Measurements from ENCODE around the gene CTBP2.

CTBP2 gene

GRCh38 chr10:125105155-125105554, 55.2 kb downstream of the CTBP2 start:
- DNase-seq: no peak

GRCh38 chr10:125104559-125104958, 55.8 kb downstream of the CTBP2 start:
- no peak for DNase-seq

GRCh38 chr10:125103924-125104323, 56.4 kb downstream of the CTBP2 start:
- DNase-seq: no peak

- no peak for DNase-seq
These were observed 56.9 kb downstream of the CTBP2 start for GRCh38 chr10:125103466-125103865.

- DNase-seq: no peak
These were observed 57.5 kb downstream of the CTBP2 start for GRCh38 chr10:125102821-125103220.

GRCh38 chr10:125102246-125102645, 58.1 kb downstream of the CTBP2 start:
- DNase-seq: no peak

- no peak for DNase-seq
These were observed 58.8 kb downstream of the CTBP2 start for GRCh38 chr10:125101581-125101980.

- DNase-seq: no peak
These were observed 59.3 kb downstream of the CTBP2 start for GRCh38 chr10:125101049-125101448.

- no peak for DNase-seq
These were observed 62.8 kb downstream of the CTBP2 start for GRCh38 chr10:125097409-125098070.

- no peak for DNase-seq
These were observed 63.4 kb downstream of the CTBP2 start for GRCh38 chr10:125096975-125097374.

- DNase-seq: no peak
These were observed 64.0 kb downstream of the CTBP2 start for GRCh38 chr10:125096371-125096770.

GRCh38 chr10:125095776-125096175, 64.6 kb downstream of the CTBP2 start:
- no peak for DNase-seq

GRCh38 chr10:125095228-125095627, 65.1 kb downstream of the CTBP2 start:
- DNase-seq: no peak

GRCh38 chr10:125094806-125095205, 65.6 kb downstream of the CTBP2 start:
- no peak for DNase-seq

GRCh38 chr10:125093974-125094705, 66.2 kb downstream of the CTBP2 start:
- DNase-seq: no peak

- DNase-seq: no peak
These were observed 67.0 kb downstream of the CTBP2 start for GRCh38 chr10:125093199-125093973.

GRCh38 chr10:125092564-125093031, 67.8 kb downstream of the CTBP2 start:
- DNase-seq: no peak

GRCh38 chr10:125091891-125092290, 68.5 kb downstream of the CTBP2 start:
- no peak for DNase-seq

- no peak for DNase-seq
These were observed 70.9 kb downstream of the CTBP2 start for GRCh38 chr10:125089469-125089868.

- DNase-seq: no peak
These were observed 72.5 kb downstream of the CTBP2 start for GRCh38 chr10:125087897-125088215.

- no peak for DNase-seq
These were observed 73.0 kb downstream of the CTBP2 start for GRCh38 chr10:125087191-125087896.

- DNase-seq: no peak
These were observed 73.7 kb downstream of the CTBP2 start for GRCh38 chr10:125086691-125087090.

Data from central memory CD4-positive, alpha-beta T cell (primary cell).